PC-9 (cell line): ENCODE results near the gene HOXA1. TPM values are rescaled to one million over a fixed set of nuclear protein-coding genes. Genes with fewer than 3 reads are reported as not detected.

Experiments used
- Bru-seq: library from RNA; stranded (reverse); fragments of 400-500 nt; gene quantifications from one replicate; lab custom pipeline; 2021; lab: Mats Ljungman, UMichigan
- BruChase-seq, 2 experiments: library from RNA; stranded (reverse); fragments of 400-500 nt; gene quantifications; one replicate each; lab custom pipeline; 2021; lab: Mats Ljungman, UMichigan
- BruUV-seq: library from RNA; stranded (reverse); fragments of 400-500 nt; replicated peaks from 2 replicates; lab custom pipeline; 2021; lab: Mats Ljungman, UMichigan
- CTCF ChIA-PET: fragments of 300-600 bp; sonication (Branson Sonifier 250); formaldehyde crosslinking; loops from one replicate; lab custom pipeline; 2022; ENCODE audit warnings: antibody characterized with exemption; lab: Charles Lee
- POLR2A ChIA-PET: fragments of 300-600 bp; sonication (Branson Sonifier 250); formaldehyde crosslinking; loops from one replicate; lab custom pipeline; 2022; ENCODE audit warnings: antibody characterized with exemption; ENCODE audit not compliant: unreplicated experiment; lab: Charles Lee
- DNase-seq, 2 experiments: peaks; one replicate each; pipeline versions ENCODE4 v3.0.0 to v3.0.0-alpha.2; 2015 to 2022; ENCODE audit warnings: mixed read lengths in 1 of 2
- H2AFZ ChIP-seq: fragments of 200-600 bp; sonication (generic); 2 replicates; pipeline ENCODE4 v1.8.1; 2017; ENCODE audit warnings: antibody characterized with exemption
- H3F3A ChIP-seq: fragments of 200-600 bp; sonication (generic); 2 replicates; pipeline ENCODE4 v1.8.1; 2017; ENCODE audit warnings: antibody characterized with exemption, mild to moderate bottlenecking, low read depth; ENCODE audit not compliant: insufficient read depth
- H3K27ac ChIP-seq: fragments of 200-600 bp; sonication (generic); 2 replicates; pipeline ENCODE4 v1.6.1; 2016; ENCODE audit warnings: mixed run types
- H3K27me3 ChIP-seq: fragments of 200-600 bp; sonication (generic); 2 replicates; pipeline ENCODE4 v1.6.1; 2016; ENCODE audit warnings: low read depth, mixed run types; ENCODE audit not compliant: insufficient read depth
- H3K36me3 ChIP-seq: fragments of 200-600 bp; sonication (generic); 2 replicates; pipeline ENCODE4 v1.6.1; 2016; ENCODE audit warnings: low read depth, mixed run types
- H3K4me1 ChIP-seq: fragments of 200-600 bp; sonication (generic); replicated peaks from 2 replicates; pipeline ENCODE4 v1.6.1; 2016; ENCODE audit warnings: mixed run types; ENCODE audit not compliant: insufficient read depth
- H3K4me2 ChIP-seq: fragments of 200-600 bp; sonication (generic); 2 replicates; pipeline ENCODE4 v1.6.1; 2017; ENCODE audit warnings: mixed run types
- H3K4me3 ChIP-seq: fragments of 200-600 bp; sonication (generic); 2 replicates; pipeline ENCODE4 v1.6.1; 2016; ENCODE audit warnings: mixed run types
- H3K79me2 ChIP-seq: fragments of 200-600 bp; sonication (generic); 2 replicates; pipeline ENCODE4 v1.6.1; 2017; ENCODE audit warnings: low read depth, mixed run types
- H3K9me2 ChIP-seq: fragments of 200-600 bp; sonication (generic); 2 replicates; pipeline ENCODE4 v1.8.1; 2017; ENCODE audit warnings: mild to moderate bottlenecking; ENCODE audit not compliant: insufficient read depth
- H3K9me3 ChIP-seq: fragments of 200-600 bp; sonication (generic); 2 replicates; pipeline ENCODE4 v1.8.1; 2016; ENCODE audit warnings: low read depth; ENCODE audit not compliant: insufficient read depth
- H4K20me1 ChIP-seq: fragments of 200-600 bp; sonication (generic); 2 replicates; pipeline ENCODE4 v1.8.1; 2017; ENCODE audit not compliant: insufficient read depth
- CTCF ChIP-seq: fragments of 200-600 bp; sonication (generic); conservative IDR thresholded peaks from 2 replicates; pipeline ENCODE4 v1.6.1; 2017; ENCODE audit warnings: mixed run types, antibody characterized with exemption, mild to moderate bottlenecking, moderate library complexity
- EZH2 ChIP-seq: fragments of 200-600 bp; sonication (generic); IDR thresholded peaks from 2 replicates; pipeline ENCODE4 v1.8.0; 2017; ENCODE audit warnings: antibody characterized with exemption, low read depth
- intact Hi-C: fragments of 100-400 bp; cut with micrococcal nuclease; formaldehyde crosslinking; loops from one replicate; pipeline ENCODE4 v1.10.0; 2022; ENCODE audit not compliant: unreplicated experiment
- long read RNA-seq: library from polyadenylated mRNA; stranded (forward); transcript quantifications from one replicate; pipeline ENCODE4 v2.0.0, GENCODE V29; 2022
- total RNA-seq: library from RNA; stranded (reverse); gene quantifications from 2 replicates; pipeline ENCODE4 v1.2.3, GENCODE V29; 2021

HOXA1 gene
- total RNA-seq (2.0 and 2.2 TPM in 2 replicates), Bru-seq, nascent RNA (percentile 44 among the genes with signal in this experiment), BruChase-seq, experiment 1, labeled RNA remaining after a 2-hour chase (percentile 62 among the genes with signal in this experiment), BruChase-seq, experiment 2, labeled RNA remaining after a 6-hour chase (percentile 54 among the genes with signal in this experiment)
- long read RNA-seq, partial matches to known transcripts = 0 of 1 reads
- long read RNA-seq, other reads (novel, unspliced or antisense) = 1 of 1 reads

- peaks cover 43% of the 10 kb centered on the region for H3K4me1 ChIP-seq
- H4K20me1 ChIP-seq = no peaks in the 10 kb centered on the region
- no peak within 1 kb of the TSS for H3K27ac ChIP-seq
- BruUV-seq = no TSS peak
- ChIA-PET CTCF (interaction anchor here (0.6 kb wide), 1 partner anchor 32 kb away, joined by 3 read pairs; no protein-coding TSS in a partner anchor), POLR2A (no interaction called here)
- no peaks in the 10 kb centered on the region for H3K79me2 ChIP-seq
- H3K4me2 ChIP-seq = no peak within 1 kb of the TSS
- peaks cover 33% of the 10 kb centered on the region for H3F3A ChIP-seq
- H3K36me3 ChIP-seq = peaks cover 6% of the 10 kb centered on the region; the same call in 1 of the 2 replicates
- H3K9me2 ChIP-seq = no peaks in the 10 kb centered on the region
- DNase-seq = no peak
- TF ChIP-seq EZH2 (no peak), CTCF (no peak)
- H3K9me3 ChIP-seq = no peaks in the 10 kb centered on the region
- intact Hi-C loops = no loop called here
- no peak within 1 kb of the TSS for H3K4me3 ChIP-seq
- H3K27me3 ChIP-seq = no peaks in the 10 kb centered on the region
- H2AFZ ChIP-seq = no peak within 1 kb of the TSS
These were observed at the start of gene HOXA1 for GRCh38 chr7:27095897-27096767. Gene HOXA1 (minus strand): TSS chr7:27096000. CDS start chr7:27095912, 88 bp downstream.

- H3K36me3 ChIP-seq = no peaks in the 10 kb centered on the region
- no peaks in the 10 kb centered on the region for H3K79me2 ChIP-seq
- H3K4me2 ChIP-seq = no peak overlapping the region
- intact Hi-C loops = no loop called here
- H3K4me3 ChIP-seq = no peak overlapping the region
- no peaks in the 10 kb centered on the region for H3K9me3 ChIP-seq
- H4K20me1 ChIP-seq = no peaks in the 10 kb centered on the region
- no peak for TF ChIP-seq EZH2
- TF ChIP-seq CTCF = no peak
- H3K27ac ChIP-seq = no peak overlapping the region
- no peak overlapping the region for H2AFZ ChIP-seq
- BruUV-seq = no TSS peak
- no peaks in the 10 kb centered on the region for H3K27me3 ChIP-seq
- H3K4me1 ChIP-seq = 0 out of 2 replicates have a peak, but pooled peaks cover 11% of the 10 kb centered on the region
- no peaks in the 10 kb centered on the region for H3K9me2 ChIP-seq
- POLR2A ChIA-PET = interaction anchor here (0.7 kb wide), 1 partner anchor 16 kb away, joined by 3 read pairs; no protein-coding TSS in a partner anchor
- CTCF ChIA-PET = no interaction called here
- H3F3A ChIP-seq = peaks cover 4% of the 10 kb centered on the region; the same call in 1 of the 2 replicates
- no peak for DNase-seq
These were observed 49.5 kb upstream of the HOXA1 start for GRCh38 chr7:27145165-27145913.

- no peak for DNase-seq
- Histone ChIP-seq H3K4me1 (0 out of 2 replicates have a peak, but pooled peaks cover 11% of the 10 kb centered on the region), H3K9me2 (no peaks in the 10 kb centered on the region), H3K9me3 (no peaks in the 10 kb centered on the region), H3K4me2 (no peak overlapping the region), H3K4me3 (no peak overlapping the region), H2AFZ (no peak overlapping the region), H3K27ac (no peak overlapping the region), H3F3A (peaks cover 4% of the 10 kb centered on the region; the same call in 1 of the 2 replicates), H3K27me3 (no peaks in the 10 kb centered on the region), H3K36me3 (no peaks in the 10 kb centered on the region), H3K79me2 (no peaks in the 10 kb centered on the region), H4K20me1 (no peaks in the 10 kb centered on the region)
- intact Hi-C loops = no loop called here
- no TSS peak for BruUV-seq
- TF ChIP-seq EZH2 (no peak), CTCF (no peak)
- POLR2A ChIA-PET = interaction anchor here (0.7 kb wide), 1 partner anchor 16 kb away, joined by 3 read pairs; no protein-coding TSS in a partner anchor
- CTCF ChIA-PET = no interaction called here
These were observed 49.0 kb upstream of the HOXA1 start for GRCh38 chr7:27144781-27145164.
